Activated naive CD4-positive, alpha-beta T cell treated with Interleukin-2 at 50 U/mL for 16 hours (primary cell): ENCODE measurements around the gene GLRX5.
A peak's percentile ranks its signal among the peaks of the same experiment; 100 is the strongest.

Experiments
- DNase-seq: peaks from one replicate; pipeline ENCODE4 v3.0.0-alpha.2; 2020

Gene GLRX5

DNA sequence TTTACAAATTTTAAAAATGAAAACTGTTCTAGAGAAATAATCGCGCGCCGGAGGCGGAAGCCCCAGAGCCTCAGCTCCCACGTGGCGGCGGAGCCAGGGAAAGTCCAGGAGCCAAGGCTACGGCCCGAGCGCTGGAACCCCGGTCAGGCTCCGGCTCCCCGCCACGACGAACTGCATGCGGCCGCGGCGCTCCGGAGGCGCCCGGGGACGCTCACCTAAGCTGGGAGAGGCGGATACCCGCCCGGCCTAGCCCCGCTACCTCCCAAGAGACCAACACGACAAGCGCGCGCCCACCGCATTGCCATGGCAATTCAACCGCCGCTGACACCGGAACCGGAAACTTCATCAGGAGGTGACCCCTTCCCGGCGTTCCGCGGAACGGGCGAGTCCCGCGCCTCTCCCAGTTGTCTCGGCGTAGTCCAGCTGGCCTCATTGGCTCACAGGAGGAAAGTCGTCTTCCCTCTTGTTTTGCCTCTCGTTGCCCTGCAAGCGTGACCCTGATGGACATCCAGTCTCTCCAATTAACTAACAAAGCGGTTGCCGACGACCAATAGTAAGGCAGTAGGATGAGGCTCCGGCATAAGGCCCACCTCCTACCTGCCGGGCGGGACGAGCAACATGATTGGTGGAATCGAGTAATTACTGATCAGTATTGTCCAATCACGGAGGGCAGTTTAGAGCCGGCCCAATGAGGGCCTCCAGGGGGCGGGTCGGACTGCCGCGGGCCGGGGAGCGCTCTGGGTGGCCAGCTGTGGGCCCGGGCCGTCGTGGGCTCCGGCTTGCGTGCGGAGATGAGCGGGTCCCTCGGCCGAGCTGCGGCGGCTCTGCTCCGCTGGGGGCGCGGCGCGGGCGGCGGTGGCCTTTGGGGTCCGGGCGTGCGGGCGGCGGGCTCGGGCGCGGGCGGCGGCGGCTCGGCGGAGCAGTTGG lies at the start of gene GLRX5:
GLRX5 (plus strand) TSS at position 752 of the 927 bp plus-strand sequence; CDS start at position 792, 40 bp downstream.
- DNase-seq = peak; percentile 98

DNA sequence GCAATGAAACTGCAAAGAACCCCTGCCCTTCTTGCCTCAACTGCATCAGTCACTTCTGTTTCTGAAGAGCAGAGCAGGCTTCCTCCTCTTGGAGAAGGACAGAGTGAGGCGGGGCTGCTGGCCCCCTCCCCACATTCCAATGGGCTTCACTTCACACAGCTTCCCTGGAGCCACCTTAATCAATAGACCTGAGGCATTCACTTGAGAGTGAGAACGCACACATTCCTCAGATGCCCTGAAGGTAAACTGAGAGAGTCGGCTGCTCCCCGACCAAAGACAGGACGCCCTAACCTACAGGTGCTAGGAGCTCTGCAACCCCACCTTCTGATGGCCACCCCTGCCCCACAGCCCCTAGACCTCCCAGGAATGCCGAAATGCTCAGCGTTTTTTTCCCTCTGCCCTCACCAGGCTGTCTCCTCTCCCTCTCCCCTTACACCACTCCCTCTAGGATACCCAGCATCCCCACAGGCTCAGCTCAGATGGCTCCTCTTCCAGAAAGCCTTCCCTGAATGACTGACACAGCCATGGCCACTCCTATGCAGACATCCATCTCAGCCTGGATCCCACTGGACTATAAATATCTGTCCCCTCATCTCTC lies 49.5 kb upstream of the GLRX5 start:
- no peak for DNase-seq

DNA sequence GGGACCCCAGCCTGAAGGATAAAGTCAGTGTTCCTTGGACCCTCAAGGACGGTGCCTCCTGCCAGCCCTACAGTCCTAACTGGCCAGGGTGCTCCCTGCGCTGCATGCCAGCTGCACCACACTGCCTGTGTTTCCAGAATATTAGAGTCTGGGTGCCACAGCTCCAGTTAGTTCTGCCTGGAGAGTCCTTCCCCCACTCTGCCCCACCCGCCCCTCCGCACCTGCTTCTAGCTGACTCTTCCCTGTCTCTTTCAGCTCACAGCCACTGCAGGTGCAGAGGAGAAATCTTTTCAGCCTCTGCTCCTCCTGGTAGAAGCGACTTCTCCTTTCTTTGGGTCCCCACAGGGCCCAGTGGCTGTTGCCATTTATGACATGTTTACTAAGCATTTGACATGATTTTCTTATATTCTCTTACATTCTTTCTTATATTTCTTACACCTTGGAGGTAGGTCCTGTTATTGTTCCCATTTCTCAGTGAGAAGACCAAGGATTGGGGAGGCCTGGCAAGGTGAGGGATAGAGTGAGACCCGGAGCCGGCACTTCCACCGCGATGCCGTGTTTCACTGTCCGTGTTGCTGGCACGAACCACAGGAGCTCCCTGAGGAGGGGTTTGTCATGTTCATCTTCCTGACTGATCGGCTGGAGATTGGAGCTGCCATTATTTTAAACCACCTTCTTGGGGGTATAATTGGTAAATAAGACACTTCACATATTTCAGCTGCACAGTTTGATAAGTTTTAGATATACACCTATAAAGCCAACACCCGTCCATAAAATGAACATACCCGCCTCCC lies 47.8 kb upstream of the GLRX5 start:
- DNase-seq = no peak

DNA sequence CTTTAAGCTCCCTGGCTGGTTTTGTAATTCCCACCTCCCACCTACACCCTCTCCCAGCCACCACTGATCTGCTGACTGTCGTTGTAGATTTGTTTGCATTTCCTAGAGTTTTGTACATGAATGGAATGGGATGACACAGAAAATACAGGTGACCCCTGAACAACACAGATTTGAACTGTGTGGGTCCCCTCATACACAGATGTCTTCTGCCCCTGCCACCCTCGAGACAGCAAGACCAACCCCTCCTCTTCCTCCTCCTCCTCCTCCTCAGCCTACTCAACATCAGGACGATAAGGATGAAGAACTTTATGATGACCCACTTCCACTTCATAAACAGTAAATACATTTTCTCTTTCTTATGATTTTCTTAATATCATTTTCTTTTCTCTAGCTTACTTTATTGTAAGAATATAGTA lies 47.2 kb upstream of the GLRX5 start:
- no peak for DNase-seq

- DNase-seq = no peak
Observed at GRCh38 chr14:95488376-95489213, 46.3 kb upstream of the GLRX5 start.

DNA sequence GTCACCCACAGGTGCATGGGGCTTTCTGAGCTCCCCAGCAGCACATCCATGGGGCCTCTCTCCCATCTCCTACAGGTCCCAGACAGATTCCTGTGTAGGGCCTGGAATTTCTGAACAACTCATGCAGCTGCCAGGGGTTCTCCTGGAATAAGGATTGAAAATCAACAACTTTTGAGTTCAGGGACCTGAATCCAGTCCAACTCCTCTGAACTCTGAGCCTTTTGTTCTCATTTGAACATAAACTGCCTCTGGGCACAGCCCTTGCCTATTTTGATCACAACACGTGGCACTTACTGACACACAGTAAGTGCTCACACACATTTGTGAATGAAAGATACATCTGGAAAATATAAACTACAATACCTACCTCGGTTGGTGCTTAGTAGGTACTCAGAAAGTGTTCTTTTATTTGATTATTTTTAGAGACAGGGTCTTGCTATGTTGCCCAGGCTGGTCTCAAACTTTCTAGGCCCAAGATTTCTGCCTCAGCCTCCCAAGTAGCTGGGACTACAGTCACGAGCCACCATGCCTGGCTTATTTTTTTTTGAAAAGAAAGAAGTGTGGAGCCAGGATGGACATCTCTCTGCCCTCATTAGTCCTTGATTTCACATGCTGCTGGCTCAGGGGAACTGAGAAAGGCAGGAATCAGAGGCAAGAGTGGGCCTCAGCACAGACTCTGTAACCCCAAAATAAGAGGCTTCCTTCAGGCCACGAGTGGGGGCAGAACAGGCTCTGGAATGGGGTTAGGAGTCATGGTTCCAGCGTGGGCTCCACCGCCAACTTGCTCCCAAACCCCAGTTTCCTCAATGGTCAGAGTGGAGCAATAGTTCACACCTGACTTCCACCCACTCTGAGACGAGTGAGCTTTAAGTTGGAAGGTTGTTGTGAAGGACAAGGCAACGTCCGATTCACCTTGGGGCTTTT lies 45.4 kb upstream of the GLRX5 start:
- no peak for DNase-seq

DNA sequence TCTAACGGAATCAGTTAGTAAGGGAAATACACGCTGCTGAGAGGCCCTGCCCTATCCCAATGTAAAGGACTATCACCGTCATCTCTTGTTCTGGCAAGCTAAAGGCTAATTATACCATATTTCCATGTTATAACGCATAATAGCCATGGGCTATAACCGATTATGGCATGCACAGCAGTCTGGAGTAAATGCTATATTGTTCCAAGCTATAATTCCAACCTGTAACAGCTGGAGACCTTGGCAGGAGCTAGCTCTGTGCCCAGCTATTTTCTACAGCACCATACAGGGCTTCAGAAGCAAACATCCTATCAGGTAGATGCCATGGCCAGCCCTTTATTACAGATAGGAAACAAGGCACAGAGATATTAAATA lies 44.7 kb upstream of the GLRX5 start:
- no peak for DNase-seq

GRCh38 chr14:95490727-95491451 lies 44.0 kb upstream of the GLRX5 start:
- DNase-seq = no peak

- DNase-seq = no peak
Observed at GRCh38 chr14:95491936-95492608, 42.8 kb upstream of the GLRX5 start.

DNA sequence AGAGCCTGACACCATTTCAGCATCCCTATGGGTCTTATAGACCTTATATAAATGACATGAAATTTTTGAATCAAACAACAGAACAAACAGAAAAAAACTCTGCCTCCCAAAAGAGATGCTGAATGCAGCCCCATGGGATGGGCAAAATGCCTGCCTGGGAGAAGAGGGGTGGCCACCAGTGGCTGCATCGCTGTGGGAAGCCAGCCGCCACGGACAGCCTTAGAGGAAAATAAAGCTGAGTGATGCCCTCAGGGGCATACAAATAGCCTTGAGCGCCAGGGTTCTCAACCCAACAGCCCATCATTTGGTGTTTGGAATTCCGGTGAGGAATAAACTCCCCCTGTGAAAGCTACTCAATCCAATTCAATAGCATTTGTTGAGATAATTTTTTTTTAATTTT lies 41.3 kb upstream of the GLRX5 start:
- no peak for DNase-seq

DNA sequence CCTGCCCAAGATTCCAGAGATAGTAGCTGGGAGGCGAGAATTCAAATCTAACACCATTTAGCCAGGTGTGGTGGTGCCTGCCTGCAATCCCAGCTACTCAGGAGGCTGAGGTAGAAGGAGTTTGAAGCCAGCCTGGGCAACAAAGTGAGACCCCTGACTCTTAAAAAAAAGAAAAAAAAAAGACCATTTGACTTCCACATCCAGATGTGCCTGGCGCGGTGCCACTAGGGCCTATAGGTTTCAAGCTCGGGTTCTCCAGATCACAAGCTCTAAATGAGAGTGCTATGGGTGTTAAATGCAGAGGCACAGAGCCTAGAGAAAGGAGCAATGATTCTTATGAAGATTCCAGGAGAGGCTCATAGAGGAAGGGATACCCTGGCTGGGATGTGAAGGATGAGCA lies 40.9 kb upstream of the GLRX5 start:
- no peak for DNase-seq

DNA sequence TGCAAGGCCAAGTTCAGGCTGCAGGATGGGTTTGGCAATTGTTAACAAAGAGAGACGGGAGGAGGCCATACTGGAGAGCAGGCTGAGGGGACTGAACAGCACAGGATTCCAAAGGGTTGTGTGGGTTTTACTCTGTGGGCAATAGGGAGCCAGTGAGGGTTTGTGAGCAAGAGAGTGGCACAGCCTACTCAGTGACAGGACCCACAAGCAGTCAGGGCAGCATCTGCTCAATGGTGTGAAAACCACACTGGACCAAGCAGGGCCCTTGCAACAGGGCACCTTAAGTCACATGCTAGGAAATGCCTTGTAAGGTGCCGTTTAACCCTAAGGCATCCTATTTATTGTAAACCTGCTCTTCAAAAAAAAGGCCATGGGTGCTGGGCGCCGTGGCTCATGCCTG lies 40.4 kb upstream of the GLRX5 start:
- DNase-seq = no peak

GRCh38 chr14:95495076-95495475 lies 39.8 kb upstream of the GLRX5 start:
- no peak for DNase-seq

DNA sequence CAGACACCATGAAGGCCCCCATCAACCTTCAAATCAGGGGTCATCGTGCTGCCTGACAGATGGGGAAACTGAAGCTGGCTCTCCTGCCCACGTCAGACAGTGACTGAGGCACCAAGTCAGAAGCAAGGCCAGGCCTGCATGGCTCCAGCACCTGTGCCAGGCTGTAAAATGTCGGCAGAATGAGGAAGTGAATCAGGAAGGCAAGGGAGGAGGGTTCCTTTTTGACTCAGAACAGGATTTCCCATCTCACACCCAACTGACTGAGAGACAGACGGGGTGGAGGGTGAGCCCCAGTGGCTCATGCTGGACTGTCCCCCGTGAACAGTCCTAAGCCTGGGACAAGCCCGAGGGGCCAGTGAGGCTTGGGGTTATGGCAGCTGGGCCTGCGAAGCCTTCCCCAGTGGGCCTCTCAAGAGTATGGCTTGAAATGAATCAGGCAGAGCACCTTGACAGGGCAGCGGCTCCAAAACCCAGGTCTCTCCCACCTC lies 39.3 kb upstream of the GLRX5 start:
- DNase-seq = peak; percentile 23

DNA sequence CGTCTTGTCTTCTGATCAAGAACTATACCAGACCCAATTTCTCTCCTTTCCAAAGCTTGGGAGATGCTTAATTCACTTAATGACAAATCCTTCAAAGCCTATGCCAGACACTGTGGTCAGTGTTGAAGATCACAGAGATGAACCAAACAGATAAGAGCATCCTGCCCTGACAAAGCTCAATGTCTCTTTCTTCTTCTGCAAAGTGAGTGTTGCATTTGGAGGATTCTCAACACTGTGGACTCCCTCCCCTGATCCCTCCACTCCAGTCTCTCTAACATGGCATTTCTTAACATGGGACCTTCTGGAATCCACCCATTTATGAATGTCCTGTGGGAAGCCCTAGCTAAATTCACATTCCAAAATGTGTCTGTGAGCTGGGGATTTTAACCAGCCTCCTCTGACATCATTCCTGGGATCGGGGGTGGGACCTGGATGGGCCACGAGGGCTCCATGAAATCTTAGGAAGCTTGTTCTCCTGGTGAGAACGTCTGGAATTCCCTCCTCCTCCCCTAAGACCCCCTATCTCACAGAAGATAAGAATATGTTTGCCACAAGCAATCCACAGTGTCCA lies 38.7 kb upstream of the GLRX5 start:
- no peak for DNase-seq

GRCh38 chr14:95496690-95497259 lies 38.1 kb upstream of the GLRX5 start:
- DNase-seq = no peak

DNA sequence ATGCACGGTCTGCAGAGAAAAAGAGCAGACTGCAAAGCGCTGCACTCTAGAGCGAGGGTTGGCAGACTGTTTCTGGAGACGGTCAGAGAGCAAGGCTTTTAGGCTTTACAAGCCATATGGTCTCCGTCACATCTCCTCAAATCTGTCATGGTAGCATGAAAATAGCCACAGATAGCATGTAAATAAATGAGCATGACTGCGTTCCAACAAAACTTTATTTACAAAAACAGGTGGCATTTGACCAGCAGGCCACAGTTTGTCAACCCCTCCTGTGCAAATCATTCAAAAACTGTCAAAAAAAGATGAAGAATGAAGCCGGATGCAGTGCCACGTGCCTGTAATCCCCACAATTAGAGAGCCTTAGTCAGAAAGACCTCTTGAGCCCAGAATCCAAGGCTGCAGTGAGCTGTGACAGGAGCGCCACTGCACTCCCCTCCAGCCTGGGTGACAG lies 37.3 kb upstream of the GLRX5 start:
- no peak for DNase-seq

DNA sequence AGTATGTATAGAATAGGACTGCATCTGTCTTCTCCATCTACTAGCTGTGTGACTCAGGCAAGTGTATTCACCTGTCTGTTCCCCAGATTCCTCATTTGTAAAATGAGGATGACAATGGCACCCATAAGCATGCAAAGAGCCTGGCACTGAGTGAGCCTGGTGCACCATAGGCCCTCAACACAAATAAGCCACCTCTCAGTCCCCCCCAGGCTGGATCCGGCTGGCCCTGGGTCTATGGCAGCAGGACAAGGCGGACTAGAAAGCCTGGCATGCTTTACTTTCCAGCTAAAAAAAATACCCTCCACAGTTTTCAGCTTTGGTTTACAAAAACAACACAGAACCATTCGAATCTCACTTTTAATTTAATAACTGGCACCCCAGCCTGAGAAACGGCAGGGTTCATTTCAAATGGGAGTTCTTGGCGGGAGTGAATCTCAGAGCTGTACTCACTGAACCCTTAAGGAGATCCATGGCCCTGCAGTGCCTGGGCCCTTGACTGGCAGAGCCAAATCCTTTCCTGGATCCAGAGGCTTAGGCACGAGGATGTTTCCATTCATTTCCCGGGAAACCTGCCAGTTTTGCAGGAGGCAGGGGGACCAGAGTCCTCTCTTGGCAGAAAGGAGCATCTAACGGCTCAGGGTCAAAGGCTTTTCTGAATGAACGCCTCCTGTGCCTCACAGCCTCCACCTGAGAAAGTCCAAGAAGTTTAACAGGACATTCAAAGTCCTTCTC lies 36.1 kb upstream of the GLRX5 start:
- no peak for DNase-seq

GRCh38 chr14:95499354-95499750 lies 35.5 kb upstream of the GLRX5 start:
- DNase-seq = no peak
